ENCODE measurements around the gene UROC1.

GRCh38 chr3:126491221-126492013 is 26.2 kb downstream of the UROC1 start:
- TF ChIP-seq CTCF (IDR thresholded peaks at IDR 0.05) (no peak), EP300 (IDR thresholded peaks at IDR 0.05) (no peak), POLR2A (IDR thresholded peaks at IDR 0.05) (no peak)

Data from upper lobe of left lung (tissue), 4 donors.